ENCODE measurements around the gene ADRA1B.
"Not testable (repeated sequence)": the region's sequence is repeated elsewhere in the genome, so short reads cannot be mapped to it uniquely, and the experiment has no call there.

Gene ADRA1B

GRCh38 chr5:159929176-159929575 is 12.9 kb downstream of the ADRA1B start:
- DNase-seq (ENCODE audit: low spot score): no peak

- no peak for DNase-seq (ENCODE audit: low spot score)
Observed at GRCh38 chr5:159933531-159934485, 17.5 kb downstream of the ADRA1B start.

- DNase-seq (ENCODE audit: low spot score): no peak
Observed at GRCh38 chr5:159935946-159936345, 19.7 kb downstream of the ADRA1B start.

GRCh38 chr5:159936686-159937329 is 20.5 kb downstream of the ADRA1B start:
- DNase-seq (ENCODE audit: low spot score): no peak

- DNase-seq (ENCODE audit: low spot score): no peak
Observed at GRCh38 chr5:159937580-159937979, 21.3 kb downstream of the ADRA1B start.

GRCh38 chr5:159943326-159943725 is 27.0 kb downstream of the ADRA1B start:
- no peak for DNase-seq (ENCODE audit: low spot score)

GRCh38 chr5:159944056-159944600 is 27.8 kb downstream of the ADRA1B start:
- DNase-seq (ENCODE audit: low spot score): no peak

- no peak for DNase-seq (ENCODE audit: low spot score)
Observed at GRCh38 chr5:159945359-159945758, 29.1 kb downstream of the ADRA1B start.

- DNase-seq (ENCODE audit: low spot score): no peak
Observed at GRCh38 chr5:159947708-159948358, 31.6 kb downstream of the ADRA1B start.

- DNase-seq (ENCODE audit: low spot score): no peak
Observed at GRCh38 chr5:159951387-159951786, 35.1 kb downstream of the ADRA1B start.

GRCh38 chr5:159951834-159952233 is 35.6 kb downstream of the ADRA1B start:
- no peak for DNase-seq (ENCODE audit: low spot score)

- DNase-seq (ENCODE audit: low spot score): no peak
Observed at GRCh38 chr5:159953609-159954008, 37.3 kb downstream of the ADRA1B start.

GRCh38 chr5:159955056-159955624 is 38.9 kb downstream of the ADRA1B start:
- DNase-seq (ENCODE audit: low spot score): no peak

- DNase-seq (ENCODE audit: low spot score): no peak
Observed at GRCh38 chr5:159956074-159956473, 39.8 kb downstream of the ADRA1B start.

- no peak for DNase-seq (ENCODE audit: low spot score)
Observed at GRCh38 chr5:159961176-159962160, 45.2 kb downstream of the ADRA1B start.

GRCh38 chr5:159962214-159962613 is 45.9 kb downstream of the ADRA1B start:
- no peak for DNase-seq (ENCODE audit: low spot score)

GRCh38 chr5:159963935-159964334 is 47.7 kb downstream of the ADRA1B start:
- no peak for DNase-seq (ENCODE audit: low spot score)

GRCh38 chr5:159965031-159965837 is 49.0 kb downstream of the ADRA1B start:
- peak; percentile 55 for DNase-seq (ENCODE audit: low spot score)

GRCh38 chr5:159965838-159966128 is 49.5 kb downstream of the ADRA1B start:
- DNase-seq (ENCODE audit: low spot score): not testable (repeated sequence)

- DNase-seq (ENCODE audit: low spot score): peak; percentile 11
Observed at GRCh38 chr5:159969966-159970365, 53.7 kb downstream of the ADRA1B start.
